GM06990 (cell line): Measurements from ENCODE around the gene AUTS2.
A peak's percentile ranks its signal among the peaks of the same experiment; 100 is the strongest.

Experiments used
- DNase-seq: peaks from one replicate; pipeline ENCODE4 v3.0.0-alpha.2; 2011; ENCODE audit not compliant: insufficient read length; ENCODE audit errors: extremely low read depth
- H3K27me3 ChIP-seq: replicated peaks from 2 replicates; pipeline ENCODE4 v1.6.0; 2011; ENCODE audit warnings: low read length; ENCODE audit not compliant: control insufficient read depth, insufficient read depth
- H3K36me3 ChIP-seq: 2 replicates; pipeline ENCODE4 v1.5.1; 2011; ENCODE audit warnings: low read length; ENCODE audit not compliant: control insufficient read depth, insufficient read depth
- H3K4me3 ChIP-seq: replicated peaks from 2 replicates; pipeline ENCODE4 v1.5.1; 2011; ENCODE audit warnings: low read depth, mild to moderate bottlenecking, control low read depth, low read length
- TF ChIP-seq, protein P1 (sequence below): IDR thresholded peaks from 2 replicates; pipeline ENCODE4 v1.5.1; 2011; ENCODE audit warnings: low read length, control low read depth, mild to moderate bottlenecking, inconsistent platforms; ENCODE audit not compliant: insufficient read depth, poor library complexity, severe bottlenecking

AUTS2 gene

DNA sequence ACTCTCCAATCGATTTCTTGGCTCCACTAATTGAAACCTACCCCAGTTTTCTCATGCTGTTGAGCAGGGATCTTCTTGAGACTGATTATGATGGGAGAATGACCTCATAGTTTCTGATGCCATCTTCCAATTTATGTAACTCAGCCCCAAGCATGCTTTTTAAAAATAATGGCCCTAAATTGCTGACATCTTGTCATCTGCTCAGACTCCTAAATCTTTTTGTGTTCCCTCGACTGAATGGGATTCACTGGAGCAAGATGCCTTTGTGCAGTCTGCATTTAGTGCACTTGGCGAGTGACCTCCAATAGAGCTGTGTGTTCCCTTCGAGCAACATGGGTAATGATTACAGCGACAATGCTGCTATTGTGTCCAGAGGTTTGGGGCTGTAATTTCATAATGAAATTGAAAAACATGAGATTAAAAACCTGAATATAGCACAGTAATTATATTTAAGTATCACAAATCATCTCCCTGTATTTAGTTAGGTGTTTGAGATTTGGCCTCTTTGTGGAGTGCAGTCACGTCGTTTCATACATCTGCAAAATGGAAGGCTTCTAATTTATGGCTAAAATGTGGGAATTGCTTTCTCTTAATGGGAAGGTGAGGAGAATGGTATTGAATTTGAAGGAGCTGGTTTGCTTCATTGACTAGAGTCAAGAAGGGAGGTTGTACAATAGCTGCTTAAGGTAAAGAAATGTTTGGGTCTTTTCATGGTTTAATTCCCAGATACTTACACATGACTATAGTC, 192.9 kb downstream of the AUTS2 start:
- Histone ChIP-seq H3K4me3 (no peak overlapping the region), H3K27me3 (no peaks in the 10 kb centered on the region), H3K36me3 (no peaks in the 10 kb centered on the region)
- no peak for DNase-seq
- TF ChIP-seq, protein P1, sequence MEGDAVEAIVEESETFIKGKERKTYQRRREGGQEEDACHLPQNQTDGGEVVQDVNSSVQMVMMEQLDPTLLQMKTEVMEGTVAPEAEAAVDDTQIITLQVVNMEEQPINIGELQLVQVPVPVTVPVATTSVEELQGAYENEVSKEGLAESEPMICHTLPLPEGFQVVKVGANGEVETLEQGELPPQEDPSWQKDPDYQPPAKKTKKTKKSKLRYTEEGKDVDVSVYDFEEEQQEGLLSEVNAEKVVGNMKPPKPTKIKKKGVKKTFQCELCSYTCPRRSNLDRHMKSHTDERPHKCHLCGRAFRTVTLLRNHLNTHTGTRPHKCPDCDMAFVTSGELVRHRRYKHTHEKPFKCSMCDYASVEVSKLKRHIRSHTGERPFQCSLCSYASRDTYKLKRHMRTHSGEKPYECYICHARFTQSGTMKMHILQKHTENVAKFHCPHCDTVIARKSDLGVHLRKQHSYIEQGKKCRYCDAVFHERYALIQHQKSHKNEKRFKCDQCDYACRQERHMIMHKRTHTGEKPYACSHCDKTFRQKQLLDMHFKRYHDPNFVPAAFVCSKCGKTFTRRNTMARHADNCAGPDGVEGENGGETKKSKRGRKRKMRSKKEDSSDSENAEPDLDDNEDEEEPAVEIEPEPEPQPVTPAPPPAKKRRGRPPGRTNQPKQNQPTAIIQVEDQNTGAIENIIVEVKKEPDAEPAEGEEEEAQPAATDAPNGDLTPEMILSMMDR, result no peak

DNA sequence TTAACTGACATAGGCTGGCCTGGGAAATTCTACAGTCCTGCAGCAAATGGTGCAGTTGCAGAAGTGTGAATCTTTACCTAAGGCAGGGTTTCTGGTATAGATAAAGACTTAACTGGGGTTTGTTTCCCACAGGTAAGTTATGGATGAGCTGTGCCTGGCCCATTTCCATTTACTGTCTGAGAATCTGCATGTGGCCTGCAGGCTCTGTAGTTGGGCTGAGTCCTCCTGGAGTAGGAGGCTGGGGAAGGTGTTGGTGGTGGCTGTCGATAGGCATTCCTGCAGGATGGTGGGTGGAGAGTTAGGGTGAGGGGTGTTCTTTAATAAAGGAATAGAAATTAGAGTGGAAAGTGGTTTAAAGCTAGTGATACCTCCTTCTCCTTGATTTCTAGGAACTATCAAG, 193.5 kb downstream of the AUTS2 start:
- Histone ChIP-seq H3K27me3 (no peaks in the 10 kb centered on the region), H3K36me3 (no peaks in the 10 kb centered on the region), H3K4me3 (no peak overlapping the region)
- no peak for DNase-seq
- TF ChIP-seq, protein P1, result no peak

GRCh38 chr7:69795932-69796331, 197.7 kb downstream of the AUTS2 start:
- DNase-seq, result no peak
- no peaks in the 10 kb centered on the region for H3K27me3 ChIP-seq
- H3K36me3 ChIP-seq, result no peaks in the 10 kb centered on the region
- H3K4me3 ChIP-seq, result no peak overlapping the region
- TF ChIP-seq, protein P1, result no peak

GRCh38 chr7:69796416-69796815, 198.1 kb downstream of the AUTS2 start:
- Histone ChIP-seq H3K27me3 (no peaks in the 10 kb centered on the region), H3K36me3 (no peaks in the 10 kb centered on the region), H3K4me3 (no peak overlapping the region)
- TF ChIP-seq, protein P1, result no peak
- DNase-seq, result no peak

- H3K4me3 ChIP-seq, result no peak overlapping the region
- TF ChIP-seq, protein P1, result peak; percentile 29
- no peaks in the 10 kb centered on the region for H3K27me3 ChIP-seq
- no peak for DNase-seq
- no peaks in the 10 kb centered on the region for H3K36me3 ChIP-seq
Measured at GRCh38 chr7:69799048-69799697, 200.9 kb downstream of the AUTS2 start.
